Smooth muscle cell (in vitro differentiated cells): ENCODE data around the gene TMEM259. TPM values are rescaled to one million over a fixed set of nuclear protein-coding genes. Genes with fewer than 3 reads are reported as not detected.

Source experiments
- DNase-seq: peaks from one replicate; lab custom pipeline; 2025; ENCODE audit not compliant: unreplicated experiment; lab: John Stamatoyannopoulos, UW
- H2AFZ ChIP-seq: fragments of 200-600 bp; sonication (generic); 2 replicates; pipeline ENCODE4 v1.6.0; 2016; ENCODE audit warnings: antibody characterized with exemption, low read depth, mild to moderate bottlenecking
- H3F3A ChIP-seq: fragments of 200-600 bp; sonication (generic); 2 replicates; pipeline ENCODE4 v1.6.0; 2017; ENCODE audit warnings: antibody characterized with exemption, low read depth
- H3K27ac ChIP-seq: fragments of 200-600 bp; sonication (generic); 2 replicates; pipeline ENCODE4 v1.5.1; 2016; ENCODE audit warnings: low read depth, mild to moderate bottlenecking
- H3K27me3 ChIP-seq: fragments of 200-600 bp; sonication (generic); 2 replicates; pipeline ENCODE4 v1.6.1; 2016; ENCODE audit warnings: low read depth, mild to moderate bottlenecking
- H3K36me3 ChIP-seq: fragments of 200-600 bp; sonication (generic); 2 replicates; pipeline ENCODE4 v1.5.1; 2016; ENCODE audit warnings: low read depth
- H3K4me1 ChIP-seq: fragments of 200-600 bp; sonication (generic); 2 replicates; pipeline ENCODE4 v1.5.1; 2016; ENCODE audit warnings: low read depth
- H3K4me2 ChIP-seq: fragments of 200-600 bp; sonication (generic); 2 replicates; pipeline ENCODE4 v1.6.0; 2016; ENCODE audit warnings: mild to moderate bottlenecking
- H3K4me3 ChIP-seq: fragments of 200-600 bp; sonication (generic); 2 replicates; pipeline ENCODE4 v1.5.1; 2016; ENCODE audit warnings: mild to moderate bottlenecking
- H3K79me2 ChIP-seq: fragments of 200-600 bp; sonication (generic); 2 replicates; pipeline ENCODE4 v1.6.0; 2016; ENCODE audit warnings: low read depth, mild to moderate bottlenecking
- H3K9ac ChIP-seq: fragments of 200-600 bp; sonication (generic); 2 replicates; pipeline ENCODE4 v1.6.0; 2016; ENCODE audit warnings: low read depth
- H3K9me3 ChIP-seq: fragments of 200-600 bp; sonication (generic); replicated peaks from 2 replicates; pipeline ENCODE4 v1.5.1; 2016; ENCODE audit warnings: low read depth
- H4K20me1 ChIP-seq: fragments of 200-600 bp; sonication (generic); 2 replicates; pipeline ENCODE4 v1.6.0; 2016; ENCODE audit warnings: low read depth
- WGBS: methylation state at CpG from one replicate; pipeline ENCODE4 v1.1.7; 2016; ENCODE audit warnings: low lambda C conversion rate; 5-methylcytosine and 5-hydroxymethylcytosine counted together
- polyA plus RNA-seq: library from polyadenylated mRNA; unstranded; fragments of >200 nt; fragmentation: Nextera tagmentation; extraction: Ambion mirVana; gene quantifications from 2 replicates; pipeline ENCODE4 v1.2.1, GENCODE V29; 2016
- total RNA-seq: library from RNA; depleted of rRNA; stranded (reverse); fragments of >200 nt; gene quantifications from 2 replicates; pipeline ENCODE4 v1.2.3, GENCODE V29; 2014
- TF ChIP-seq, protein P1 (sequence below): fragments of 200-600 bp; sonication (generic); IDR thresholded peaks from 2 replicates; pipeline ENCODE4 v1.5.1; 2017; ENCODE audit warnings: borderline replicate concordance, mild to moderate bottlenecking, antibody characterized with exemption; ENCODE audit not compliant: insufficient read depth, poor library complexity, severe bottlenecking

Gene TMEM259
- total and polyA plus RNA-seq, 2 experiments from 2014 or later, result 133 to 232 TPM

DNA sequence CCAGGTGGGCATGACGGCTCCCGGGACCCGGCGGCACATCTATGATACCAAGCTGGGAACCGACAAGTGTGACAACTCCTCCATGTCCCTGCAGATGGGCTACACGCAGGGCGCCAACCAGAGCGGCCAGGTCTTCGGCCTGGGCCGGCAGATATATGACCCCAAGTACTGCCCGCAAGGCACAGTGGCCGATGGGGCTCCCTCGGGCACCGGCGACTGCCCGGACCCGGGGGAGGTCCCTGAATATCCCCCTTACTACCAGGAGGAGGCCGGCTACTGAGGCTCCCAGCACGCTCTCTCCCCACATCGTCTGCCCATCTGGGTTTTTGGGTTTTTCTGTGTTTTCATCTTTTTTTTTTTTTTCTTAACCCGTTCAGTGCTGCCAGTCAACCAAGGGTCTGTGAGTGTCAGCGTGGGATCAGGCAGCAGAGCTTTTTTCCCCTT lies 16.7 kb upstream of the TMEM259 start:
- Histone ChIP-seq H3F3A (peaks cover 7% of the 10 kb centered on the region), H3K9me3 (no peaks in the 10 kb centered on the region), H3K4me3 (no peak overlapping the region), H2AFZ (no peak overlapping the region), H3K4me2 (no peak overlapping the region), H3K79me2 (peaks cover 18% of the 10 kb centered on the region), H3K27me3 (no peaks in the 10 kb centered on the region), H4K20me1 (peaks cover 57% of the 10 kb centered on the region), H3K36me3 (no peaks in the 10 kb centered on the region), H3K4me1 (peaks cover 6% of the 10 kb centered on the region), H3K27ac (no peak overlapping the region), H3K9ac (no peak overlapping the region)
- 83% methylated on average over 22 of the region's 22 CpGs for WGBS
- TF ChIP-seq, protein P1, sequence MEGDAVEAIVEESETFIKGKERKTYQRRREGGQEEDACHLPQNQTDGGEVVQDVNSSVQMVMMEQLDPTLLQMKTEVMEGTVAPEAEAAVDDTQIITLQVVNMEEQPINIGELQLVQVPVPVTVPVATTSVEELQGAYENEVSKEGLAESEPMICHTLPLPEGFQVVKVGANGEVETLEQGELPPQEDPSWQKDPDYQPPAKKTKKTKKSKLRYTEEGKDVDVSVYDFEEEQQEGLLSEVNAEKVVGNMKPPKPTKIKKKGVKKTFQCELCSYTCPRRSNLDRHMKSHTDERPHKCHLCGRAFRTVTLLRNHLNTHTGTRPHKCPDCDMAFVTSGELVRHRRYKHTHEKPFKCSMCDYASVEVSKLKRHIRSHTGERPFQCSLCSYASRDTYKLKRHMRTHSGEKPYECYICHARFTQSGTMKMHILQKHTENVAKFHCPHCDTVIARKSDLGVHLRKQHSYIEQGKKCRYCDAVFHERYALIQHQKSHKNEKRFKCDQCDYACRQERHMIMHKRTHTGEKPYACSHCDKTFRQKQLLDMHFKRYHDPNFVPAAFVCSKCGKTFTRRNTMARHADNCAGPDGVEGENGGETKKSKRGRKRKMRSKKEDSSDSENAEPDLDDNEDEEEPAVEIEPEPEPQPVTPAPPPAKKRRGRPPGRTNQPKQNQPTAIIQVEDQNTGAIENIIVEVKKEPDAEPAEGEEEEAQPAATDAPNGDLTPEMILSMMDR, result no peak
- no peak for DNase-seq

DNA sequence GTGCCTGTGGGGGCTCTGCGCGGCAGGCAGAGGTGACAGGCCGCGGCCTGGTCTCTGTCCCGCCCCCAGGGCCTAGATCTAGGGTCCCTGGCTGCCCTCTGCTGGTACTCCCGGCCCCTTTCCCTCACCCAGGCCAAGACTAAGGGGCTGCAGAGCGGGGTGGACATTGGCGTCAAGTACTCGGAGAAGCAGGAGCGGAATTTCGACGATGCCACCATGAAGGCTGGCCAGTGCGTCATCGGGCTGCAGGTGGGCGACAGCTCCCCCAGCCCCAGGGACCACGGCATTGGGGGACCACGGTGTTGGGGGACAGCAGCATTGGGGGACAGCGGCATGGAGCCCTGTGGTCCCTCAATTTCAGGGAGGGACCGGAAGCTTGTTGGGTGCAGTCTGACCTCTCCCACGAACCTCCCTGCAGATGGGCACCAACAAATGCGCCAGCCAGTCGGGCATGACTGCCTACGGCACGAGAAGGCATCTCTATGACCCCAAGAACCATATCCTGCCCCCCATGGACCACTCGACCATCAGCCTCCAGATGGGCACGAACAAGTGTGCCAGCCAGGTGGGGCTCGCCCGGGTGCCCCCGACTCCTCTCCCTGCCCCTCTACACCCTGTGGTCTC lies 15.2 kb upstream of the TMEM259 start:
- TF ChIP-seq, protein P1, result no peak
- no peak for DNase-seq
- Histone ChIP-seq H3K4me3 (no peak overlapping the region), H3K27me3 (no peaks in the 10 kb centered on the region), H3K9me3 (no peaks in the 10 kb centered on the region), H2AFZ (no peak overlapping the region), H3K9ac (no peak overlapping the region), H4K20me1 (peaks cover 70% of the 10 kb centered on the region), H3K79me2 (peaks cover 31% of the 10 kb centered on the region), H3K36me3 (no peaks in the 10 kb centered on the region), H3K27ac (no peak overlapping the region), H3K4me2 (no peak overlapping the region), H3F3A (peaks cover 7% of the 10 kb centered on the region), H3K4me1 (peaks cover 6% of the 10 kb centered on the region)
- WGBS, result 91% methylated on average over 27 of the region's 29 CpGs

DNA sequence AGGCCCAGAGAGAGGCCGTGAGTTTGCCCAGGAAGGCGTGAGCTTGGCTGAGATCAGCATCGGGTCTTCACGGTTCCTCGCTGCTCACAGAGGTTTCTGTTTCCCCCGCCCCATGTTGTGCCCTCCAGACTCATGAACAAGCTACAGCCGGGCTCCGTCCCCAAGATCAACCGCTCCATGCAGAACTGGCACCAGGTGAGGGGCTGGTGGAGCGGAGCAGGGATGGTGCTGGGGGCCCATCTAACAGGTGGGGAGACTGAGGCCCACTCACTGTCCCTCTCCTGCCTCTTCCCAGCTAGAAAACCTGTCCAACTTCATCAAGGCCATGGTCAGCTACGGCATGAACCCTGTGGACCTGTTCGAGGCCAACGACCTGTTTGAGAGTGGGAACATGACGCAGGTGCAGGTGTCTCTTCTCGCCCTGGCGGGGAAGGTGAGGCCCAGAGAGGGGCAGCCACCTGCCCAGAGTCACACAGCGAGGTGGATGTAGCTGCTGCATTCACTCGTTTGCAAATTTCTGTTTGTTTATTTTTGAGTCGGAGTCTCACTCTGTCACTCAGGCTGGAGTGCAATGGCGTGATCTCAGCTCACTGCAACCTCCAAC lies 11.4 kb upstream of the TMEM259 start:
- Histone ChIP-seq H3K4me1 (peaks cover 11% of the 10 kb centered on the region), H3K4me2 (no peak overlapping the region), H2AFZ (no peak overlapping the region), H3K27ac (no peak overlapping the region), H3K4me3 (no peak overlapping the region), H3K9ac (no peak overlapping the region), H3K27me3 (no peaks in the 10 kb centered on the region), H3K79me2 (peaks cover 68% of the 10 kb centered on the region), H3K36me3 (no peaks in the 10 kb centered on the region), H4K20me1 (peaks cover 85% of the 10 kb centered on the region), H3F3A (peaks cover 7% of the 10 kb centered on the region), H3K9me3 (no peaks in the 10 kb centered on the region)
- no peak for DNase-seq
- 93% methylated on average over 20 of the region's 20 CpGs for WGBS
- TF ChIP-seq, protein P1, result no peak
